Measurements from ENCODE around the gene EIF3B. TPM values are rescaled to one million over a fixed set of nuclear protein-coding genes. Genes with fewer than 3 reads are reported as not detected.

EIF3B gene
- total and polyA plus RNA-seq, 9 of the 15 experiments (the other 6 are each of a cell fraction or from before 2014, with no cell fraction given) = 25.9 to 494 (median 357) TPM

- no peak for TF ChIP-seq ZNF655 (CRISPR knock-in tag; IDR thresholded peaks at IDR 0.05)
- peak; percentile 34; the same call in 1 of the 2 replicates for TF ChIP-seq ARID1B (IDR thresholded peaks at IDR 0.05)
- TF ChIP-seq POLR2AphosphoS2 (IDR thresholded peaks at IDR 0.05; ENCODE audit: low read length) = no peak
- TF ChIP-seq PPARD (CRISPR knock-in tag; IDR thresholded peaks at IDR 0.05) = no peak
- TF ChIP-seq ZNF586 (CRISPR knock-in tag; conservative IDR thresholded peaks at IDR 0.05) = no peak
- TF ChIP-seq DACH1 (IDR thresholded peaks at IDR 0.05; ENCODE audit: partially characterized antibody) = no peak
- TF ChIP-seq BRF2 (IDR thresholded peaks at IDR 0.05; ENCODE audit: borderline replicate concordance, insufficient read depth, insufficient read length) = no peak
- TF ChIP-seq JUNB (CRISPR knock-in tag; conservative IDR thresholded peaks at IDR 0.05) = no peak
- TF ChIP-seq ZNF766 (CRISPR knock-in tag; conservative IDR thresholded peaks at IDR 0.05) = no peak
- no peak for TF ChIP-seq ZNF551 (CRISPR knock-in tag; IDR thresholded peaks at IDR 0.05)
- no peak for TF ChIP-seq HEY1 (CRISPR knock-in tag; IDR thresholded peaks at IDR 0.05; ENCODE audit: borderline replicate concordance)
- TF ChIP-seq RBBP5 (IDR thresholded peaks at IDR 0.05; ENCODE audit: borderline replicate concordance, insufficient read depth, low read length, poor library complexity, severe bottlenecking) = peak; percentile 80
- peak; percentile 87 for TF ChIP-seq CTBP1 (IDR thresholded peaks at IDR 0.05; ENCODE audit: borderline replicate concordance)
- TF ChIP-seq NR2C1 (IDR thresholded peaks at IDR 0.05) = no peak
- TF ChIP-seq NR2C1 (tag; IDR thresholded peaks at IDR 0.05) = no peak
- no peak for TF ChIP-seq ZNF3 (CRISPR knock-in tag; IDR thresholded peaks at IDR 0.05)
- TF ChIP-seq NONO (IDR thresholded peaks at IDR 0.05; ENCODE audit: low read depth in 2 of 2, low read length in 1 of 2) = 0 out of 4 replicates have a peak, but pooled peaks of 1 of the 2 experiments have one; percentile 28
- TF ChIP-seq SMARCA5 (IDR thresholded peaks at IDR 0.05) = no peak
- TF ChIP-seq ZNF785 (CRISPR knock-in tag; IDR thresholded peaks at IDR 0.05) = no peak
- no peak for TF ChIP-seq TBL1XR1 (IDR thresholded peaks at IDR 0.05; ENCODE audit: low read length in 2 of 2)
These were observed 40.2 kb upstream of the EIF3B start, which contains the start of gene SNX8 (continued) for GRCh38 chr7:2314209-2314955.

Measured in K562 (cell line).